ENCODE measurements around the gene RIMS1. TPM values are rescaled to one million over a fixed set of nuclear protein-coding genes. Genes with fewer than 3 reads are reported as not detected.

RIMS1 gene
- total RNA-seq, 1 donor from 2014 or later = under 0.01 TPM

GRCh38 chr6:72216222-72217068, 330.1 kb downstream of the RIMS1 start:
- DNase-seq (ENCODE audit: low read depth) = no peak
- FAIRE-seq = peak; percentile 58
- TF ChIP-seq CTCF (IDR thresholded peaks at IDR 0.05; ENCODE audit: insufficient read depth, low read length, severe bottlenecking) = no peak

GRCh38 chr6:72217626-72218025, 331.3 kb downstream of the RIMS1 start:
- FAIRE-seq (no peak), DNase-seq (ENCODE audit: low read depth) (no peak)

More at GRCh38 chr6:72216222-72217068, 330.1 kb downstream of the RIMS1 start:
- H3K27me3 ChIP-seq (ENCODE audit: control insufficient read depth, insufficient read depth, low read length) = no peaks in the 10 kb centered on the region
- no peaks in the 10 kb centered on the region for H3K36me3 ChIP-seq (ENCODE audit: control insufficient read depth, insufficient read depth, low read length)
- no peak overlapping the region for H3K4me3 ChIP-seq (ENCODE audit: low read depth, low read length)

GRCh38 chr6:72218125-72218524, 331.8 kb downstream of the RIMS1 start:
- Histone ChIP-seq H3K4me3 (ENCODE audit: low read depth, low read length) (no peak overlapping the region), H3K27me3 (ENCODE audit: control insufficient read depth, insufficient read depth, low read length) (no peaks in the 10 kb centered on the region), H3K36me3 (ENCODE audit: control insufficient read depth, insufficient read depth, low read length) (no peaks in the 10 kb centered on the region)
- DNase-seq (ENCODE audit: low read depth) (peak; percentile 17), FAIRE-seq (no peak)
- peak; percentile 51 for TF ChIP-seq CTCF (IDR thresholded peaks at IDR 0.05; ENCODE audit: insufficient read depth, low read length, severe bottlenecking)

More at GRCh38 chr6:72217626-72218025, 331.3 kb downstream of the RIMS1 start:
- TF ChIP-seq CTCF (IDR thresholded peaks at IDR 0.05; ENCODE audit: insufficient read depth, low read length, severe bottlenecking) = no peak
- no peaks in the 10 kb centered on the region for H3K36me3 ChIP-seq (ENCODE audit: control insufficient read depth, insufficient read depth, low read length)
- no peaks in the 10 kb centered on the region for H3K27me3 ChIP-seq (ENCODE audit: control insufficient read depth, insufficient read depth, low read length)
- no peak overlapping the region for H3K4me3 ChIP-seq (ENCODE audit: low read depth, low read length)

- no peak for DNase-seq (ENCODE audit: low read depth)
- no peak for FAIRE-seq
- H3K27me3 ChIP-seq (ENCODE audit: control insufficient read depth, insufficient read depth, low read length) = no peaks in the 10 kb centered on the region
- no peaks in the 10 kb centered on the region for H3K36me3 ChIP-seq (ENCODE audit: control insufficient read depth, insufficient read depth, low read length)
- no peak for TF ChIP-seq CTCF (IDR thresholded peaks at IDR 0.05; ENCODE audit: insufficient read depth, low read length, severe bottlenecking)
- H3K4me3 ChIP-seq (ENCODE audit: low read depth, low read length) = no peak overlapping the region
Observed at GRCh38 chr6:72219536-72219935, 333.2 kb downstream of the RIMS1 start.

GRCh38 chr6:72238021-72238420, 351.7 kb downstream of the RIMS1 start:
- Histone ChIP-seq H3K4me3 (ENCODE audit: low read depth, low read length) (no peak overlapping the region), H3K27me3 (ENCODE audit: control insufficient read depth, insufficient read depth, low read length) (no peaks in the 10 kb centered on the region), H3K36me3 (ENCODE audit: control insufficient read depth, insufficient read depth, low read length) (no peaks in the 10 kb centered on the region)
- no peak for TF ChIP-seq CTCF (IDR thresholded peaks at IDR 0.05; ENCODE audit: insufficient read depth, low read length, severe bottlenecking)
- DNase-seq (ENCODE audit: low read depth) (no peak), FAIRE-seq (no peak)
